ENCODE results near the gene NPR1. TPM values are rescaled to one million over a fixed set of nuclear protein-coding genes. Genes with fewer than 3 reads are reported as not detected.

NPR1 gene
- total and polyA plus RNA-seq, 4 donors = 2.8 to 15.8 (median 8.7) TPM

DNA sequence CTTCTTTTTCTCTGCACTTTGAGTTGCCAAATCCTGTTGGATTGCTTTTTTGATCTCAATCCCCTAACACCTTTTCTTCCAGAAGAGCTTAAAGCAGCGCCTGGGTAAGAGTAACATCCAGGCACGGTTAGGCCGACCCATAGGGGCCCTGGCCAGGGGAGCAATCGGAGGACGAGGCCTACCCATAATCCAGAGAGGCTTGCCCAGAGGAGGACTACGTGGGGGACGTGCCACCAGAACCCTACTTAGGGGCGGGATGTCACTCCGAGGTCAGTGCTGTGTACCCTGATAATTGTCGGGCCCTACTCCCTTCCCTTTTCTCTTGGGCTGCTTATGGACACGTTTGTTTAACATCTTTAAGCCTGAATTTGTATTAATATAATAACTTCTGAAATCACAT, 36.3 kb upstream of the NPR1 start:
- H3K4me1 ChIP-seq (ENCODE audit: control insufficient read depth in 4 of 4, insufficient read depth in 4 of 4, low read length in 3 of 4) = peaks cover 2 to 21% (median 15%) of the 10 kb centered on the region in 4 donors
- H3K27me3 ChIP-seq (ENCODE audit: control insufficient read depth in 4 of 4, insufficient read depth in 4 of 4, low read length in 3 of 4) = no peaks in the 10 kb centered on the region
- no peaks in the 10 kb centered on the region for H3K9me3 ChIP-seq (ENCODE audit: control insufficient read depth in 4 of 4, low read length in 3 of 4)
- peaks cover 22 to 69% (median 59%) of the 10 kb centered on the region in 4 donors for H3K36me3 ChIP-seq (ENCODE audit: control insufficient read depth in 4 of 4, insufficient read depth in 3 of 4, low read depth in 1 of 4, low read length in 3 of 4)
- WGBS = 93% methylated on average over 11 of the region's 11 CpGs
- no peak overlapping the region for H3K9ac ChIP-seq (ENCODE audit: low read depth in 1 of 2, low read length in 2 of 2)
- H3K27ac ChIP-seq (ENCODE audit: low read depth in 1 of 2, low read length in 2 of 2) = no peak overlapping the region
- no peak overlapping the region for H3K4me3 ChIP-seq (ENCODE audit: low read depth in 1 of 3, low read length in 3 of 3)
- DNase-seq (ENCODE audit: low spot score) = no peak
- TF ChIP-seq JUND (IDR thresholded peaks at IDR 0.05) (no peak), SP1 (IDR thresholded peaks at IDR 0.05) (no peak), RAD21 (IDR thresholded peaks at IDR 0.05) (no peak), MAX (IDR thresholded peaks at IDR 0.05) (no peak), YY1 (IDR thresholded peaks at IDR 0.05) (no peak), RXRA (IDR thresholded peaks at IDR 0.05) (no peak), HNF4G (IDR thresholded peaks at IDR 0.05) (no peak)
- TF ChIP-seq, protein P1, sequence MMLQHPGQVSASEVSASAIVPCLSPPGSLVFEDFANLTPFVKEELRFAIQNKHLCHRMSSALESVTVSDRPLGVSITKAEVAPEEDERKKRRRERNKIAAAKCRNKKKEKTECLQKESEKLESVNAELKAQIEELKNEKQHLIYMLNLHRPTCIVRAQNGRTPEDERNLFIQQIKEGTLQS (IDR thresholded peaks at IDR 0.05) = no peak

DNA sequence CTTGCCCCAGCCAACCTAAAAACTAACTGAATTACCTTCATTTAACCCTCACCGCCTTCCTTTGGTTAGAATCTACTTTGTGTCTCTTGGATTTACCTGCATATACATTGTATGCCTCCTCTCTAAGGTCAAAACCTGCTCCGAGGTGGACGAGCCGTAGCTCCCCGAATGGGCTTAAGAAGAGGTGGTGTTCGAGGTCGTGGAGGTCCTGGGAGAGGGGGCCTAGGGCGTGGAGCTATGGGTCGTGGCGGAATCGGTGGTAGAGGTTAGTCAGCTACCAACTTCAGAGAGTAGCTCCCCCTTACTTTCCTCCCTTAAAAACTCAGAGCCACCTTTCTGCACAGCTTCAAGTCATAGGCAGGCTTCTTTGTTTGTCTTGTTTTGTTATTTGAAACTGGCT, 35.4 kb upstream of the NPR1 start:
- TF ChIP-seq HNF4A (conservative IDR thresholded peaks at IDR 0.05) = no peak
- TF ChIP-seq EGR1 (IDR thresholded peaks at IDR 0.05; ENCODE audit: low read depth in 2 of 2) = no peak
- no peak for TF ChIP-seq RXRA (IDR thresholded peaks at IDR 0.05)
- no peak for TF ChIP-seq JUND (IDR thresholded peaks at IDR 0.05)
- TF ChIP-seq FOXA1 (IDR thresholded peaks at IDR 0.05) = no peak
- TF ChIP-seq TAF1 (conservative IDR thresholded peaks at IDR 0.05) = no peak
- no peak for TF ChIP-seq HNF4G (IDR thresholded peaks at IDR 0.05)
- DNase-seq (ENCODE audit: low spot score) = no peak
- Histone ChIP-seq H3K27me3 (ENCODE audit: control insufficient read depth in 4 of 4, insufficient read depth in 4 of 4, low read length in 3 of 4) (no peaks in the 10 kb centered on the region), H3K27ac (ENCODE audit: low read depth in 1 of 2, low read length in 2 of 2) (no peak overlapping the region), H3K9me3 (ENCODE audit: control insufficient read depth in 4 of 4, low read length in 3 of 4) (no peaks in the 10 kb centered on the region), H3K4me1 (ENCODE audit: control insufficient read depth in 4 of 4, insufficient read depth in 4 of 4, low read length in 3 of 4) (peaks cover 2 to 24% (median 15%) of the 10 kb centered on the region in 4 donors), H3K4me3 (ENCODE audit: low read depth in 1 of 3, low read length in 3 of 3) (no peak overlapping the region), H3K36me3 (ENCODE audit: control insufficient read depth in 4 of 4, insufficient read depth in 3 of 4, low read depth in 1 of 4, low read length in 3 of 4) (peaks cover 18 to 62% (median 52%) of the 10 kb centered on the region in 4 donors), H3K9ac (ENCODE audit: low read depth in 1 of 2, low read length in 2 of 2) (no peak overlapping the region)
- WGBS = 91% methylated on average over 11 of the region's 11 CpGs

- Histone ChIP-seq H3K36me3 (ENCODE audit: control insufficient read depth in 4 of 4, insufficient read depth in 3 of 4, low read depth in 1 of 4, low read length in 3 of 4) (peaks cover 15 to 56% (median 45%) of the 10 kb centered on the region in 4 donors), H3K27ac (ENCODE audit: low read depth in 1 of 2, low read length in 2 of 2) (peak overlapping the region in 1 of 2 donors; percentile 40), H3K4me1 (ENCODE audit: control insufficient read depth in 4 of 4, insufficient read depth in 4 of 4, low read length in 3 of 4) (peaks cover 2 to 24% (median 15%) of the 10 kb centered on the region in 4 donors), H3K9ac (ENCODE audit: low read depth in 1 of 2, low read length in 2 of 2) (no peak overlapping the region), H3K9me3 (ENCODE audit: control insufficient read depth in 4 of 4, low read length in 3 of 4) (no peaks in the 10 kb centered on the region), H3K4me3 (ENCODE audit: low read depth in 1 of 3, low read length in 3 of 3) (no peak overlapping the region), H3K27me3 (ENCODE audit: control insufficient read depth in 4 of 4, insufficient read depth in 4 of 4, low read length in 3 of 4) (no peaks in the 10 kb centered on the region)
- no peak for DNase-seq (ENCODE audit: low spot score)
- TF ChIP-seq SP1 (IDR thresholded peaks at IDR 0.05) (no peak), FOXA1 (IDR thresholded peaks at IDR 0.05) (no peak), HNF4G (IDR thresholded peaks at IDR 0.05) (no peak), NR2F2 (IDR thresholded peaks at IDR 0.05) (peak; percentile 33), RXRA (IDR thresholded peaks at IDR 0.05) (peak; percentile 46 to 48), REST (IDR thresholded peaks at IDR 0.05) (no peak), RAD21 (IDR thresholded peaks at IDR 0.05) (no peak), TAF1 (conservative IDR thresholded peaks at IDR 0.05) (no peak), HNF4A (conservative IDR thresholded peaks at IDR 0.05) (peak in 1 of 2 donors; percentile 22)
- TF ChIP-seq, protein P2, sequence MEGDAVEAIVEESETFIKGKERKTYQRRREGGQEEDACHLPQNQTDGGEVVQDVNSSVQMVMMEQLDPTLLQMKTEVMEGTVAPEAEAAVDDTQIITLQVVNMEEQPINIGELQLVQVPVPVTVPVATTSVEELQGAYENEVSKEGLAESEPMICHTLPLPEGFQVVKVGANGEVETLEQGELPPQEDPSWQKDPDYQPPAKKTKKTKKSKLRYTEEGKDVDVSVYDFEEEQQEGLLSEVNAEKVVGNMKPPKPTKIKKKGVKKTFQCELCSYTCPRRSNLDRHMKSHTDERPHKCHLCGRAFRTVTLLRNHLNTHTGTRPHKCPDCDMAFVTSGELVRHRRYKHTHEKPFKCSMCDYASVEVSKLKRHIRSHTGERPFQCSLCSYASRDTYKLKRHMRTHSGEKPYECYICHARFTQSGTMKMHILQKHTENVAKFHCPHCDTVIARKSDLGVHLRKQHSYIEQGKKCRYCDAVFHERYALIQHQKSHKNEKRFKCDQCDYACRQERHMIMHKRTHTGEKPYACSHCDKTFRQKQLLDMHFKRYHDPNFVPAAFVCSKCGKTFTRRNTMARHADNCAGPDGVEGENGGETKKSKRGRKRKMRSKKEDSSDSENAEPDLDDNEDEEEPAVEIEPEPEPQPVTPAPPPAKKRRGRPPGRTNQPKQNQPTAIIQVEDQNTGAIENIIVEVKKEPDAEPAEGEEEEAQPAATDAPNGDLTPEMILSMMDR (IDR thresholded peaks at IDR 0.05; ENCODE audit: low read depth, low read length, missing input control) = no peak
Observed at GRCh38 chr1:153643816-153644215, 34.7 kb upstream of the NPR1 start.

All from liver (tissue), 9 donors.